Stimulated activated CD8-positive, alpha-beta memory T cell treated with anti-CD3 and anti-CD28 coated beads, Interleukin-12 subunit alpha, Interleukin-12 subunit beta, amount 100 ng/mL, for 4 hours (primary cell): ENCODE measurements around the gene LMX1B.

ENCODE experiments used
- DNase-seq: peaks from one replicate; pipeline ENCODE4 v3.0.0-alpha.2; 2020; ENCODE audit warnings: low read depth

Gene LMX1B

DNA sequence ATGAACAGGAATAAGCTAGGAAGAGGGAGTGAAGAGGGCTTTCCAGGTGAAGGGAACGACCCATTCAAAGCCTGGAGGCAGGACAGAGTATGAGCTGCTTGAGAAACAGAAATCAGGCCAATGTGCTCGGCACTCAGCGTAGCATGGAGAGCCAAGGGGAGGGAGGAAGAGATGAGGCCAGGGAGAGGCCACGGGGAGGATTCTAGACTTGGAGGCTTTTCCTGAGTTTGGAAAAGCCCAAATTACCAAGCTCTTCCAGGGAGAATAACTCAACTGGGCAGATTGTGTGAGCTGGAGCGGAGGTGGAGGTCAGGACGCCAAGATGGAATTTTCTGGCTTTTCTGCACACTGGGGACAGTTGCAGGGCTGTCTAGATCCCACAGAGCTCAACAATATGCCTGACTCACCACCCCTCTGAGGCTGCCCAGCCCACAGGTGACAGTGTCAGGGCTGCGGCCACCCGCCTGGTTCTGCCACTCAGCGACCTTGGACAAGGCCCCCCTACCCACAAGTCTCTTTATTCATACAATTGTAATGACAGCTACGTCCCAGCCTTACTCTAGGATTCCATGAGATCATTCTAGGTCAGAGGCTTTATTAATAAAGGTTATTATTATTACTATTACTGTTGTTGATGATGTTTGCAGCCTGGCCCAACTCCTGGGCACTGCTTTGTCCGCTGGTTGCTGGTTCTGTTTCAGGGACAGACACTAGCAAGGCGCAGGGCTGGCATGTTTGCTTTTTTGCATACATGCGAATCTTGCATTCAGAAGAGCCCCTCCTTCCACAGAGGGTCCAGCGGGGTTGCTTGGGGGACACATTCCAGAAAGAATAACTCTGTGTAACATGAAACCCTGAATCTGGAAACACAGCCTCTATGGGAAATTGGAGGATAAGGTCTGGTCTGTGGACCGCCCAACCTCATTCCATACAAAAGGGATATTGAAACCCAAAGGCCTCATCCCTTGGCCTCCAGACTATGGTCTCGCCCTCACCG lies 9.4 kb upstream of the LMX1B start:
- no peak for DNase-seq

DNA sequence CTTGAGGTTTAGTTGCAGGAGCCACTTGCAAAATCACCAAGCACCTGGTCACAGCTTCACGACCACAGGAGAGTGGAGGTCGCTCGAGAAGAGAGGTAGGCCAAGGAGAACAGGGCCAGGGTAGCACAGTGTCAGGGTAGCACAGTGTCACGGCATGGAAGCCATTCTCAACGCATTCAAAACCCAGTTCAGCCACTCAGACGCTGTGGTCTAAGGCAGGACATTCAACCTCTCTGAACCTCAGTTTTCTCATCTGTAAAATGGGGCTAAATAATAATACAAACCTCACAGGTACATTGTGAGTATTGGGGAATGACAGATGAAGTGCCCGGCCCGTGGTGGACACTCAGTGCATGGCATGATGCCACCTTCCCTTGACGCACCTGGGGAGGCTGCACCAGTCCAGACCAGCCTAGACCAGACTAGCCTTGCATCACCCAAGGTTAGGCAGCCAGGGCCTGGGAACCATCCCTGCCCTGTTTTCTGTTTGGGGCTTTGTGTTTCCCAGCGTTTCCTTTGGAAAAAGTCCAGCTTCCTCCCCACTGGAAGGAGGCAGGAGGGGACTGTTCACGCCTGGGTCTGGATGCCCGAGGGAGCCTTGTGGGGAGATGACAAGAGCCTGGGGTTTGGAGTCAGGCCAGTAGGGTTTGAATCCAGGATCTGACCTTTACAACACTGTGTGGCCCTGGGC lies 7.8 kb upstream of the LMX1B start:
- DNase-seq: no peak

GRCh38 chr9:126606483-126606870 lies 7.3 kb upstream of the LMX1B start:
- no peak for DNase-seq

- no peak for DNase-seq
Observed at GRCh38 chr9:126607086-126607485, 6.6 kb upstream of the LMX1B start.

- DNase-seq: no peak
Observed at GRCh38 chr9:126607731-126608130, 6.0 kb upstream of the LMX1B start.

DNA sequence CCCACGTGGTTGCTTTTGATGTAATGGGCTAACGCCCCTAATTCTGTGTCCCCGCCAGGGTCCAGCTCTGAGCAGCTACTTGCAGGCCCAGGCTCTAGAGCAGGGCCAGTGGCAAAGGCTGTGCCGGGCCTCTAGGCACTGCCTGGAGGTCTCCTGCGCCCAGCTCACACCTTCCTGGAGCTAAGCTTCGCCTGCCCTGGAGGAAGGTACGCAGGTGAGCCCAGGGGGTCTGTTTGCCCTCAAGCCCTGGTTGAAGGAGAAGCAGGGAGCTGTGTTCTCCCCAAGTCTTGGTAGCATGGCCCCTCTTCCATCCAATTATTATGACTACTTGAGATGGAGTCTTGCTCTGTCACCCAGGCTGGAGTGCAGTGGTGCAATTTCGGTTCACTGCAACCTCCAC lies 5.2 kb upstream of the LMX1B start:
- no peak for DNase-seq

DNA sequence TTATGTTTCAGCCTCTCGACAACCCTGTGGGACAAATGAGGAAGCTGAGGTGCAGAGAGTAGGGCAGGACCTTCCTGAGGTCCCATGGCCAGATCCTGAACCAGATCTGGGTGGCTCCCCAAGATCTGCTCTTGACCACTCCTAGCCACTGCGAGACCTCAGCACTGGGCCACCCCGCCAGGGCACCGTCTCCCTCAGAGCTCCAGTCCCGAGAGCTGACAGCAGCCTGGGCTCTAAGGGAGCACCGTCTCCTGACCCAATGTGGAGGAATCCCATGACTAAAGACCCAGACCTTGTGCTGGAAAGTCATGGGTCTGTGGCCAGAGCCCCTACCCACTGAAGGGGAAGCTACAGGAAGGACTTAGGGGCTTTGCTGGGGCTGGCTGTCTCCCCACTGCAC lies 4.5 kb upstream of the LMX1B start:
- DNase-seq: no peak

- DNase-seq: no peak
Observed at GRCh38 chr9:126609711-126610388, 3.9 kb upstream of the LMX1B start.

- no peak for DNase-seq
Observed at GRCh38 chr9:126611193-126611591, 2.5 kb upstream of the LMX1B start.

- peak; percentile 45 for DNase-seq
Observed at GRCh38 chr9:126611592-126612325, 2.0 kb upstream of the LMX1B start.

GRCh38 chr9:126612326-126612812 lies 1.4 kb upstream of the LMX1B start:
- no peak for DNase-seq

DNA sequence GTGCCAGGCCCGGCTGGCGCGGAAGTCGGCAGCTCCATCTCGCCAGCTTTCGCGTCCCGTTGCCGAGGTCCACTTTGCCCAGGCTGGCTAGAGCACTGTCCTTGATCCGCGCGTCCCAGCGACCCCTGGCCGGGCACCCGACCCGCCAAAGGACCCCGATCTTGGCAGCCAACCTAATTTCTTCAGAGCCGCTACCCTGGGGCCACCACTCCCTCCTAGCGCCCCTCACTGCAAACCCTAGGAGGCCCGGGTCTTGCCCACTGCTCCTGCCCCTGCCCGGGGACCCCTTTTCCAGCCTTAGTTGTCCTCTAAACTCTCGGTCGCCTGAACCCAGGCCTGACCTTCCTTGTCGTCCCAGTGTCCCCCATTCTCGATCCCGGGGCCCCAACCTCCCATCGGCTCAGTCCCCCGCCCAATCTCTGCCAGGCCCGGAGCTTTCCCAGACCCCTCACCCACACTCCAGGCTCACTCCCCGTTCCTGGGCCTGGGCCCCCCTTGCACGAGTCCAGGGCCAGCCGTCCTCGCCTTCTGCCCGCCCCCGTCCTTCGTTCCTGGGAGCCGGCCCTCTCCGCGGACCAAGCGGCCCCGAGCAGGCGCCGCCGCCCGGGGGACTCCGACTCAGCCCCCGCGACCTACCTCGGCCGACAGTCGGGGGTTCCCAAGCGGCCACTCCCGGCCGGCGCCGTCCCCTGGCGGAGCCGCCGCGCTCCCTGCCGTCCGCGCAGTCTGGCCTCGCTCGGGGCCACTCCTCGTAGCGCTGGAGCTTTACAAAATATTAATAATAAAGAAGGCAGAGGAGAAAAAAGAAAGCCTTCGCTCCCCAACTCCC lies 701 bp upstream of the LMX1B start:
- no peak for DNase-seq

DNA sequence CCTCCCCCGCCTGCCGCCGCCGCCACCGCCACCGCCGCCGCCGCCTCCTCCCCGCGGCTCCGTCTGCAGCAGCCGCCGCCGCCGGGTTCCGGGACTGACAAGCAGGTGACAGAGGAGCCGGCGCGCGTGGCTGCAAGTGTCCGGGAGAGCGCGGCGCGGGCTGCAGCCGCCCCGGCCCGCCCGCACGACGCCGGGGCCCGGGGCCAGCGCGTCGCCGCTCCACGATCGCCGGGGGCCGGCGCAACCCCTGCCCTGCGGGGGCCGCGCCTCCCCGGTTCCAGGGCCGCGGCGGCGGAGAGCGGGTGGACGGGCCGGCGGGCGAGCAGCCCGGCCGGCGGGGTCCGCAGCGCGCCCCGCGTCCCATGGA lies 343 bp downstream of the LMX1B start:
- no peak for DNase-seq

DNA sequence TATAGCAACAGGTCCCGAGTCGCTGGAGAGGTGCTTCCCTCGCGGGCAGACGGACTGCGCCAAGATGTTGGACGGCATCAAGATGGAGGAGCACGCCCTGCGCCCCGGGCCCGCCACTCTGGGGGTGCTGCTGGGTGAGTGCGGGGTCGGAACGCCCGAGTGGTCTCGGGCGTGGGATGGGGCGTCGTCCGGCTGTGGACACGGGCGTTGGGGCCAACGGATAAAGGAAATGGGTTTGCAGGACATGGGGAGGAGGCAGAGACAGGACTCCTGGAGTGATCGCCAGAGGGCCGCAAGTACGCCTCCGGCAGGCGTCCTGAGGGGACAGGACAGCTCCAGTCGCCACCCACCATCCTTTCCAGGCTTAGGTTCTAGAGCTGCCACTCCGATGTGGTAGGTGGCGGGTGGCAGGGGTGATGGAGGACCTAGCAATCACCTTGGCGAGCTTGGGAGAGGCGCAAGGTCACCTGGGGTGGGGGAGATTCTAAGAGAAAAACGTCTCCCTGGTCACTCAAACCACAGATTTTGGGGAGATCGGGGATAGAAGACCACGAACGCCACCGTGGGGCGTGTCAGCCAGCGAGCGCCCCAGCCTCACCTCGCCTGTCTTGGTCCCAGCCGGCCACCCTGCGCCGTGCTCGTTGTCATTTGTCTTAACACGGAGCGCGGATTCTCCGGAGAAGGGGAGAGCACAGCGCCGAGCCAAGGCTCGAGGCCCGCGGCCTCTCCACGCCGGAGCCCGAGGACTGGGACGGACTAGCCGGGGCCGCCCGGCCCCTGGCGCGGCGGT lies 922 bp downstream of the LMX1B start:
- DNase-seq: no peak

- no peak for DNase-seq
Observed at GRCh38 chr9:126615245-126615790, 1.6 kb downstream of the LMX1B start.

- DNase-seq: no peak
Observed at GRCh38 chr9:126615791-126616447, 2.2 kb downstream of the LMX1B start.

DNA sequence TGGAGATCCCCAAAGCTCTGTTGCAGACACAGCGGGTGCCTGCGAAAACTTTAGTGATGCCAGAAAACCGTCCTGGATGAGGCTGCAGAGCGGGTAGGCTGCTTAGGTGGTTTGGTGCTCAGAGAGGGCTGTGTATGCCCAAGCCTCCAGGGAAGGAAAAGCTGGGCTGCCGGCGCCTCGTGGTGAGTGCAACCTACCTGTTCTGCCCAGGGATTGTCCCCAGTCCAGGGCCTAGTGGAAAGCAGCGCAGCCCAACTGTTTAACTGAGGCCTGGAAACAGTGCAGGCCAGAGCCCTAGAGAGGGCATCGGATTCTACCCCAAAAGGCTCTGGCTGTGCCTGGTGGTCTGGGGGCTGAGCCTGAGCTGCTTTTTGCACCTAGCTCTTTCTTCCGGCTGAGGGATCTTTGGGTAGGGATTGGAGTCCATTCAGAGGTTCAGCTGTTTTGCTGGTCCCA lies 2.8 kb downstream of the LMX1B start:
- DNase-seq: no peak

DNA sequence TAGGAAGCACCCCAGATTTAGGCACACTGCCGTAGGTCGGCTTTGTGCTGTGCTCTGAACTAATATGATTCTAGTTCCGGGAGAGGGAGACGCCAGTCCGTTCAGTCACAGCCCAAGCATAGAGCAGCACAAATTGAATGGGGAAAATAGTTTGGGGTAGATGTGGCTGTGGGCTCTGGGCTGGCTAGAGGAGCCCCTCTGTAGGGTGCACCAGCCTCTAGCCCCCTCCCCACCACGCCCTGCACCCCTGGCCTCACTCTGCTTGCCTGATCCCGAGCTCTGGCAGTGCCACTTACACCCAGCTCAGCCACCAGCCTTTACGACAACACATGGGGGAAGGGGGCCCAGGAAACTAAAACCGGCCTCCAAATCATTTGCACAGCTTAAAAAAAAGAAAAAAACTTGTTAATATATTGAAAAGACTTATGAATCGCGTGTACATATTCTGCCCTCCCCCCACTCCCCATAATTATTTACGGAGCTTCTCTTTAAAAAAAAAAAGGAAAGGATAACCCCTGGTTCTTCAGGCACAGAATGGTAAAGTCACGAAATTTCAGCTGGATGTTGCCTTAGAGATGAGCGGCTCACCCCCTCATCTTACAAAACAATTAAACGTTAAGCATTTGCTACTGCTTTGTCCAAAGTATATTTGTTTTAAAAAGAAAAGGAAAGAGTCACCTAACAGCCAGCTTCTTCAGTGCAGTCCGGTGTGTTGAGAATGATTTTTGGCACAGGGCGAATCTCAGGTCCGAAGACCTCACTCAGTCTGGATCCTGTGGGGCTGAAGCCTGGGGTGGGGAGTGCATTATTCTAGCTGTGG lies 3.5 kb downstream of the LMX1B start:
- no peak for DNase-seq

DNA sequence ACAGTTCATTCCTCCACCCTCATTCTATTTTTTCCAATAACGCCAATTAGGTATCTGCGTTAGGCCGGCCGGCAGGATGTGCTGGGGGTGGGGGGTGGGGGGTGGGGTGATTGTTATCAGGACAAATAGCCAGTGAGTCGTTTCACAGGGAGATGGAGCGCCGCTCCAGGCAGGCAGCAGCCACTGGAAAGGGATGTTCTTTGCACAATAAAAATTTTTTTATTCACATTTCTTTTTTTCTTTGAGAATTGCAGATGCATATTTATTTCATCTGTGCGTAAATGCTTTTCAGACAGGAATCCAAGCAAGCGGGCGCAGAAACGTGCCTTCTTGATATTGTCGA lies 4.1 kb downstream of the LMX1B start:
- DNase-seq: no peak
